Transverse colon (tissue), 4 donors: ENCODE results near the gene TRMT44.

Experiments used
- EP300 ChIP-seq: sonication (generic); formaldehyde crosslinking; IDR thresholded peaks from one replicate; pipeline ENCODE4 v1.6.1; 2017; ENCODE audit warnings: antibody characterized with exemption, low read depth
- POLR2A ChIP-seq: fragments of 450-650 bp; IDR thresholded peaks from one replicate; pipeline ENCODE4 v1.6.1; 2016; ENCODE audit warnings: antibody characterized with exemption, mild to moderate bottlenecking, moderate library complexity
- POLR2AphosphoS5 ChIP-seq, 3 donors: sonication (generic); formaldehyde crosslinking; IDR thresholded peaks; one replicate each; pipeline ENCODE4 v1.6.1; 2016; ENCODE audit warnings: antibody characterized with exemption in 3 of 3
- TF ChIP-seq, protein P1 (sequence below), 5 experiments: fragments of 200-600 bp in 3 of 5; fragments of 450-650 bp in 2 of 5; sonication (generic) in 3 of 5; IDR thresholded peaks; 1 replicate in 2 of 5; 2 replicates in 3 of 5; pipeline ENCODE4 v1.5.1; 2016 to 2017; ENCODE audit warnings: antibody characterized with exemption in 5 of 5, inconsistent platforms in 3 of 5, mild to moderate bottlenecking in 2 of 5, moderate library complexity in 1 of 5

DNA sequence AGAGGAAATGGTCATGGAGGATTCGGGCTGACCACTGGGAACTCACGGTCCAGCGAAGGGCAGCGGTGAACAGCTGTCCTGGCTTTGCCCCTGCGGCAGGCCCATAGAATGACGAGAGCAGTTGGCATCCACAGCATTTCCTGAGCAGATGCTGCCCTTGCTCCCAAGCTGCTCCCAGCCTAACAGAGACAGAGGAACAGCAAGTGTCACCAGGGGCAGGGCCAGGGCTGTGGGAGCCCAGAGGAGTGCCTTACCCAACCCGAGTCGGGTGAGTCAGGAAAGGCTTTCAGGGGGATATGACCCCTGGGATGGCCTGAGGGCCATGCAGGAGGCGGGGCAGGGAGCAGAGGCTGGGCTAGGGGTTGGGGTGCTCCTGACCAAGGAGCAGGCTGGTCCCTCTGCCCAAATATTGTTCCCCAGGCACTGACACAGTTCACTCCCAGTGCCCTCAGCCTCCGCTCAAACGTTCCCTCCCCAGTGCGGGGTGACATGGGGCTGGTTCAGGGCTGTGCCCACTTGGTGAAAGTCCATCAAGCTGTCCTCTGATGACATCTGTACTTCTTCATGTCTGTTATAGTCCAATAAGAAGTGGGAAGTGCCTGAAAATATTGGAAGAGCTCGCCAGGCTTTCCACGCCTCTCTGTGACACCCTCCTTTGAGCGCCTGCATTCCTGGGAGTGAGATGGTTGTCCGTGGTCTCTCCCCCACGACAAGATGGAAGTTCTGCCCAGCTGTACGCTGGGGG is 74.9 kb downstream of the TRMT44 start:
- TF ChIP-seq, protein P1, sequence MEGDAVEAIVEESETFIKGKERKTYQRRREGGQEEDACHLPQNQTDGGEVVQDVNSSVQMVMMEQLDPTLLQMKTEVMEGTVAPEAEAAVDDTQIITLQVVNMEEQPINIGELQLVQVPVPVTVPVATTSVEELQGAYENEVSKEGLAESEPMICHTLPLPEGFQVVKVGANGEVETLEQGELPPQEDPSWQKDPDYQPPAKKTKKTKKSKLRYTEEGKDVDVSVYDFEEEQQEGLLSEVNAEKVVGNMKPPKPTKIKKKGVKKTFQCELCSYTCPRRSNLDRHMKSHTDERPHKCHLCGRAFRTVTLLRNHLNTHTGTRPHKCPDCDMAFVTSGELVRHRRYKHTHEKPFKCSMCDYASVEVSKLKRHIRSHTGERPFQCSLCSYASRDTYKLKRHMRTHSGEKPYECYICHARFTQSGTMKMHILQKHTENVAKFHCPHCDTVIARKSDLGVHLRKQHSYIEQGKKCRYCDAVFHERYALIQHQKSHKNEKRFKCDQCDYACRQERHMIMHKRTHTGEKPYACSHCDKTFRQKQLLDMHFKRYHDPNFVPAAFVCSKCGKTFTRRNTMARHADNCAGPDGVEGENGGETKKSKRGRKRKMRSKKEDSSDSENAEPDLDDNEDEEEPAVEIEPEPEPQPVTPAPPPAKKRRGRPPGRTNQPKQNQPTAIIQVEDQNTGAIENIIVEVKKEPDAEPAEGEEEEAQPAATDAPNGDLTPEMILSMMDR (IDR thresholded peaks at IDR 0.05), result no peak
- TF ChIP-seq POLR2AphosphoS5 (IDR thresholded peaks at IDR 0.05) (no peak), EP300 (no peak), POLR2A (no peak)
